ENCODE data around the gene MT2A.

MT2A gene

GRCh38 chr16:56641166-56641565 is 32.8 kb downstream of the MT2A start:
- no peak for DNase-seq

GRCh38 chr16:56643080-56643778 is 34.8 kb downstream of the MT2A start:
- DNase-seq: no peak

DNA sequence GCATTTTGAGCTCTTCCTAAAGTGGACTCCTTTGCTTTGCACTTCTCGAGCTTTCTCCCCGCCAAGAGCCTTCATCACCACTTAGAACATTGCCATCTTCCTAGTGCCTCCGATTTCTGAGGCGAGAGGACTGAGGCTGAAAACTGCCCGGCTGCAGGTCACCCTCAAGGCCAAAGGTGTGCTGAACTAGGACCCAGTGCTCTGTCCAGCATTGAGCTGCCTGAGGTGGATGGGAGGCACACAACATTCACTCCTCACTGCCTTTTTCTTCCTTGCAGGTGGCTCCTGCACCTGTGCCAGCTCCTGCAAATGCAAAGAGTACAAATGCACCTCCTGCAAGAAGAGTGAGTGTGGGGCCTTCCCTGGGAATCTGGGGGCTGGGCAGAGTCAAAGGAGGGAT is 35.4 kb downstream of the MT2A start:
- DNase-seq: no peak

- DNase-seq: no peak
Measured at GRCh38 chr16:56645311-56645710, 36.9 kb downstream of the MT2A start.

DNA sequence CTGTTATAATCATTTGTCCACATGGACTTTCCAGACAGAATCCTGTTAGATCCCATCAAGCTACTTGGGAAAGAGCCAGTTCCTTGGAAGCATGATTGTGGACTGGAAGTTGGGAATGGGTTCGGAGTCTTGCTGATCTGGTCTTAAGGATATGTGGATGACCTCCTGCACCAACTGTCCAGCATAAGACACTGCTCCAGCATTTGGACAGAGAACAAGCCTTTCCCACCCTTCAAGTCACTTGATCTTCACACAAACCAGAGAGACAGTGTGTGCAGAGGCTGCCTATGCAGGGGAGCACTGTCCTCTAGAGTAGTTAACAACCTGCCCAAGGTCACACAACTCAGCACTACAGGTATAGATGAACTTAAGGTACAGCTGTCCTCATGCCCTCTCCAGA is 37.5 kb downstream of the MT2A start:
- DNase-seq: no peak

DNA sequence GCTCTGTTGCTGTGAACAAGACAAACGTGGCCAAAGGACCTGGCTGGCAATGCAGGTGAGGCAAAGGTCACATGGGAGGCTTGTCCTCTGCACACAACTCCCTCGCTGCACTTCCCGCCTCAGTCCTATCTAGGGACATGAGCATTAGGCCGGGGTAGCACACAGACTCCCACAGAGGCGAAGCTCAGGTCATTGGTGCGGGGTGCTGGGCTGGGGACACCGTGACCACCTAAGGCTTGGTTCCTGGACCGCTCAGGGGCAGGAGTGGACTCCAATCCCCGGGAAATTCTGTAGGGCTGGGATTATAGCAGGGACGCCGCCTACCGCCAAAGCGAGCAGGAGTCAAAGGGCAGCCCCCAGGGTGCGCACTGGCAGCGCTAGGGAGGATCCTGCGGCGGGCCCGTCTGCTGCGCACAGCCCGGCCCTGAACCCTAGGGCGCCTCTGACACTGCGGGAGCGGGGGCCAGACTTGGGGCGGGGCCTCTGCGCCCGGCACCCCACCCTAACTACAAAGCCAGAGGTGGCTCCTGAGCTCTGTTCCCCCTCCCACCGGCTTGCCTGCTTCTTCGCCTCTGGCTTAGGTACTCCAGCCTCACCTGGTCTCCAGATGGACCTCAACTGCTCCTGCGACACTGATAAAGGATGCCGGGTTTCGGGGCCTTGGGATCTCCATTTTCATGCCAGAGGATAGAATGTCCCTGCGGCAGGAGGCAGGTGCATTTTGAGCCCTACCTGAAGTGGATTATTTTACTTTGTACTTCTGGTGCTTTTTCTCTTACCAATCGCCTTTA is 39.5 kb downstream of the MT2A start:
- DNase-seq: no peak

- DNase-seq: no peak
Measured at GRCh38 chr16:56649271-56649670, 40.9 kb downstream of the MT2A start.

GRCh38 chr16:56649820-56650219 is 41.4 kb downstream of the MT2A start:
- no peak for DNase-seq

GRCh38 chr16:56651586-56651985 is 43.2 kb downstream of the MT2A start, which contains the start of gene MT1B:
TSS of gene MT1B (plus strand) at chr16:56651886. CDS start at chr16:56651954, 68 bp downstream.
- DNase-seq: no peak

GRCh38 chr16:56652600-56652999 is 44.2 kb downstream of the MT2A start:
- no peak for DNase-seq

DNA sequence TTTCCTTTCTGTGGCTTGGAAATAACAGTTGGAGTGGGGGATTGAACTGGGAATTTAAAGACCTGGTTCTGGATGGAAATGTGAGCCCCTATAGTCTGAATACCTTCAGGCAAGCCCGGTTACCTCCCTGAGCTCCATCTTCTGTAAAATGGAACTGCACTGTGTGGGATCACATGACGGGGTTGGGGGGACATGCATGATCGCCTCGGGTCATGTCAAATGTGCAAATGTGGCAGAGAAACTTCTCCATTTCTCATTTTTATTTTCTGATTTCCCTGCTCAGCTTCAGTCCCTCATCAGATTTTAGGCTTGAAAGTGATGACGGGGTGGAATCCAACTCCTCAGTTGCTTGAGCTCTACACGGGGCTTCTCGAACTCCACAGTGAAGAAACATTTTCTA is 44.8 kb downstream of the MT2A start:
- no peak for DNase-seq

DNA sequence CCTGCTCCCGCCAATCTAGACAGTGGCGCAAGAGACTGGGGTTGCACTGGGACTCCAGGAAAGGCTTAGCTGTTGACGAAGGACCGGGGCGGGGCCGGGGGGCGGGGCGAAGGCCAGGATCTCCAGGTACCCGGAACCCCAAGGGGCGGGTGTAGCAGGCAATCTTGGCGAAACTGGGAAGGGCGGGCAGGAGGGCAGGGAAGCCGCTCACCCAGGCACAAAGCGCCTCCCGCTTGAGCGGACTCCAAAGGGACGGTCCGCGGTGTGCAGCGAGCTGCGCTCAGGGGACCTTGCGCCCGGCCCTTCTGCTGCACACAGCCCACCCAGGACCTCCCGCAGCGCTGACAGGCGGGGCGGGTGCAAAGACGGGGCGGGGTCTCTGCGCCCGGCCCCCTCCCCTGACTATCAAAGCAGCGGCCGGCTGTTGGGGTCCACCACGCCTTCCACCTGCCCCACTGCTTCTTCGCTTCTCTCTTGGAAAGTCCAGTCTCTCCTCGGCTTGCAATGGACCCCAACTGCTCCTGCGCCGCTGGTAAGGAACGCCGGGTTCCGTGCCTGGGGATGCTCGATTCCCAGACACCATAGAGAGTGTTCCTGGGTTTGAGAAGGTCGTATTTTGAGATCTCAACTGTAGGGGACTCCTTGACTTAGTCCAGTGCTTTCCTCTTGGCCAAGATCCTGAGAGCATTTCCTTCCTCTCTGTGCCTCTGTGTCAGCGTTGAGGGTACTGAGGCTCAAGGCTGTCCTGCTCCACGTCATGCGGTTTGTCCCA is 49.4 kb downstream of the MT2A start, which contains the start of gene MT1F:
TSS of gene MT1F (plus strand) at position 405 of the 772 bp plus-strand sequence. CDS start at position 505, 100 bp downstream.
- DNase-seq: peak; percentile 43

DNA sequence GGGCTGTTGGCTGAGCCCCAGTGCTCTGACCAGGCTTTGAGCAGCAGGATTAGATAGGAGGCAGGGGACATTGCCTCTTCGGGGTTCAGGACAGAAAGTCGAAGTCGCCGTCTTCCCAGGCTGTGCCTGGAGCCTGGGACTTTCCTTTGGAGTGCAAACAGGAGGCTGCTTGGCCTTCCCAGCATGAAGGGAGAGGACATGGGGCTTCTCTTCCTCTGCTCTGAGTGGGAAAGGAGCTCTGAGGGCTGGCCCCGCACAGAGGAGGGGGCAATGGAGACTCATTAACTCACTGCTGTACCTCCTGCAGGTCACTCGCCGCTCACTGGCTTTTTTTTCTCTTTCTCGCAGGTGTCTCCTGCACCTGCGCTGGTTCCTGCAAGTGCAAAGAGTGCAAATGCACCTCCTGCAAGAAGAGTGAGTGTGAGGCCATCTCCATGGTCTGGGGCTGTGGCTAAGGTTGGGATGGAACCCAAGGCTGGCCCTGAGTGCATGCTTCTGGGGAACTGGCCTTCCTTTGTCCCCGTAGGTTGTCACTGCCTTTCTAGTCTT is 50.0 kb downstream of the MT2A start:
- DNase-seq: no peak
